ENCODE measurements around the gene EP400.

Gene EP400

DNA sequence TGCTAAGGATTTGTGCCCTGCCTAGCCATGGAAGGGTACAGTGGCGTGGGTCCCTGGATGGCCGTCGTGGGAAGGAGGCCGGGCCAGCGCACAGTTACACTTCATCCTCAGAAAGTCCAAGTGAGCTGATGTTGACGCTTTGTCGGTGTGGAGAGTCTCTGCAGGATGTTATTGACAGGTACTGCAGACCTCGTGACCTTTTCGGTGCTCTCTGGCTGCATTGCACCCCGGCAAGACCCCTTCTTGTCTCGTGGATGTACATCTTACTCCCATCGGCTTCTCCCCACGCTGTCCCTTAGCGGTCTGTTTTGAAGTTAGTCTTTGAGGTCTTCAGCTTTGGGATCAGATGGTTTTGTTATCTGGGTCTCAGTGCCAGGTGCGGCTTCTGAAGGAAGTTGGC lies 78.4 kb downstream of the EP400 start:
- H3K4me3 ChIP-seq (ENCODE audit: low read depth, low read length), result no peak overlapping the region
- TF ChIP-seq, protein P1, sequence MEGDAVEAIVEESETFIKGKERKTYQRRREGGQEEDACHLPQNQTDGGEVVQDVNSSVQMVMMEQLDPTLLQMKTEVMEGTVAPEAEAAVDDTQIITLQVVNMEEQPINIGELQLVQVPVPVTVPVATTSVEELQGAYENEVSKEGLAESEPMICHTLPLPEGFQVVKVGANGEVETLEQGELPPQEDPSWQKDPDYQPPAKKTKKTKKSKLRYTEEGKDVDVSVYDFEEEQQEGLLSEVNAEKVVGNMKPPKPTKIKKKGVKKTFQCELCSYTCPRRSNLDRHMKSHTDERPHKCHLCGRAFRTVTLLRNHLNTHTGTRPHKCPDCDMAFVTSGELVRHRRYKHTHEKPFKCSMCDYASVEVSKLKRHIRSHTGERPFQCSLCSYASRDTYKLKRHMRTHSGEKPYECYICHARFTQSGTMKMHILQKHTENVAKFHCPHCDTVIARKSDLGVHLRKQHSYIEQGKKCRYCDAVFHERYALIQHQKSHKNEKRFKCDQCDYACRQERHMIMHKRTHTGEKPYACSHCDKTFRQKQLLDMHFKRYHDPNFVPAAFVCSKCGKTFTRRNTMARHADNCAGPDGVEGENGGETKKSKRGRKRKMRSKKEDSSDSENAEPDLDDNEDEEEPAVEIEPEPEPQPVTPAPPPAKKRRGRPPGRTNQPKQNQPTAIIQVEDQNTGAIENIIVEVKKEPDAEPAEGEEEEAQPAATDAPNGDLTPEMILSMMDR (IDR thresholded peaks at IDR 0.05; ENCODE audit: low read depth, low read length), result no peak

DNA sequence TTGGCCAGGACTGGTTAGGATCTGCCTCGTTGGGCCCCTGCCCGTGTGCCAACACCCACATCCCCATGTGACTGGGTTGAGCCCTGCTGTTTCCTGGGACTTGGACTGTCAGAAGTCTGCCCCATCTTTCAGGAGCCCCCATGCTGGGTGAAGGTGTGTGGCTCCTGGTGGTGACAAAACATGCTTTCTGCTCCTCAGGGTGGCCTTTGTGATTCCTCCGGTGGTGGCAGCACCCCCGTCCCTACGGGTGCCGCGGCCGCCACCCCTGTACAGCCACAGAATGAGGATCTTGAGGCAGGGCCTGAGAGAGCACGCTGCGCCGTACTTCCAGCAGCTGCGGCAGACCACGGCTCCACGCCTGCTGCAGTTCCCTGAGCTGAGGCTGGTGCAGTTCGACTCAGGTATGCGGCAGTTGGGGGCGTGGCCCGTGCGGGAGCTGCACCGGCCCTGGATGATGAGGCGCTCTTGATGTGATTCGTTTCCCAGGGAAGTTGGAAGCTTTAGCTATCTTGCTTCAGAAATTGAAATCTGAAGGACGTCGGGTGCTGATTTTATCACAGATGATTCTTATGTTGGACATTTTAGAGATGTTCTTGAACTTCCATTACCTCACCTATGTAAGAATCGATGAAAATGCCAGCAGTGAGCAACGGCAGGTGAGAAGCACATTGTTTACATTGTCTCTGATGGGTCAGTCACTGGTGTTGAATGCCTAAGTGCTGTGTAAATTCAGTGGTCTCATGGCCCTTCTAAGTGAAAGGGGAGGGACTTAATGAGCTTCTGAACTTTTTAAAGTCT lies 80.0 kb downstream of the EP400 start:
- TF ChIP-seq, protein P1 (IDR thresholded peaks at IDR 0.05; ENCODE audit: low read depth, low read length), result no peak
- no peak overlapping the region for H3K4me3 ChIP-seq (ENCODE audit: low read depth, low read length)

DNA sequence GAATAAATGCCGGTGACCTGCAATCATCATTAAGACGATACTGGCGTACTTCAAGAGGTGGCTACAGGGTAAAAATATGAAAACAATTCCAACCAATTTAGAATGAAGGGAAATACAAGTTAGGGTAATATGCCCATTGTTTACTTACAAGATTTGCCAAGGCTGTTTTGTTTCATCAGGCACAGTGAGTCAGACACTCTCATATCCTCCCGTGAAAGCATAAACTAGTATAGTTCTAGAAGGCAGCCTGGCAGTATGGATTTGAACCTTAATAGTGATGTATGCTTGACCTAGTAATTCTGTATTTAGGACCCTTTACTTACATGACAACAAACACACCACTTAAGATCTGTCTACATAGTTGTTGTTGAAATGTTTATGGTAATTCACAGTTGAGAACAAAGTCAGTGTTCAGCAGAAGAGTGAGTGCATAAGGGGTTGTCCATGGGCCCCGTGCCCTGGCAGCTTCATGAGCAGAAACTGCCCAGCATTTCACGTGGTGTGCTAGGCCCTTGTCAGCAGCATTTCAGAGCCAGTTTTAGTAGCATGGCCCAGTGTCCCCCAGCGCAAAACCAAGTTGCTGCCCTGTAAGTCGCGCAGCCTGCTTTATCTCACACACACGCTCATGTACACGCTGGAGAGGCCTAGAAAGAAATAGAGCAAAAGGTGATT lies 80.8 kb downstream of the EP400 start:
- no peak overlapping the region for H3K4me3 ChIP-seq (ENCODE audit: low read depth, low read length)
- TF ChIP-seq, protein P1 (IDR thresholded peaks at IDR 0.05; ENCODE audit: low read depth, low read length), result no peak

DNA sequence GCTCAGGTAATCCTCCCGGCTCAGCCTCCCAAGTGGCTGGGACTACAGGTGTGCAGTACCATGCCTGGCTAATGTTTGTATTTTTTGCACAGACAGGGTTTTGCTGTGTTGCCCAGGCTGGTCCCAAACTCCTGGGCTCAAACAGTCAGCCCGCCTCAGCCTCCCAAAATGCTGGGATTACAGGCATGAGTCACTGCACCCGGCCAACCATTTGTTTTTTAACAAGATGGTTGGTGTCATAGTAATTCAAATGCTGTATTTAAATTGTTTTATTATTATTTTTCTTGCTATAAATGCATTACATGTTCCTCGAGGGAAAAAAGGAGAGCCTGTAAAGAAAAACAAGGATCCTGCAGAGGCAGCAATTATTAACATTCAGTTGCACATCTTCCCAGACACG lies 83.9 kb downstream of the EP400 start:
- TF ChIP-seq, protein P1 (IDR thresholded peaks at IDR 0.05; ENCODE audit: low read depth, low read length), result no peak
- H3K4me3 ChIP-seq (ENCODE audit: low read depth, low read length), result no peak overlapping the region

DNA sequence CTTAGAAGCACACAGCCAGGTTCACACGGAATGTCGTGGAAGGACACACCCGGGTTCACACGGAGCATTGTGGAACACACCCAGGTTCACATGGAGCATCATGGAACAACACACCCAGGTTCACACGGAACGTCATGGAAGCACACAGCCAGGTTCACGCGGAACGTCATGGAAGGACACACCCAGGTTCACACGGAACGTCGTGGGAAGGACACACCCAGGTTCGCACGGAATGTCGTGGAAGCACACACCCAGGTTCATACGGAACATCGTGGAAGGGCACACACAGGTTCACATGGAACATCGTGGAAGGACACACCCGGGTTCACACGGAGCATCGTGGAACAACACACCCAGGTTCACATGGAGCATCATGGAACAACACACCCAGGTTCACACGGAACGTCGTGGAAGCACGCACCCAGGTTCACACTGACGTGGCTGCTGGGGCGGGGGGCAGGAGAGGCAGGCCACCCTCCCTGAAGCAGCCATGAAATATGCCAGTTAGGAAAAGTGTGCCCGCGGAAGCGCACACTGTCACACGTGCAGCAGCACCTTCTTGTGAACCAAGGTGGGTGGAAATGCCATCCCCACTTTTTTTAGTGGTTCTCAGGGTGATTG lies 86.4 kb downstream of the EP400 start:
- H3K4me3 ChIP-seq (ENCODE audit: low read depth, low read length), result no peak overlapping the region
- TF ChIP-seq, protein P1 (IDR thresholded peaks at IDR 0.05; ENCODE audit: low read depth, low read length), result no peak

DNA sequence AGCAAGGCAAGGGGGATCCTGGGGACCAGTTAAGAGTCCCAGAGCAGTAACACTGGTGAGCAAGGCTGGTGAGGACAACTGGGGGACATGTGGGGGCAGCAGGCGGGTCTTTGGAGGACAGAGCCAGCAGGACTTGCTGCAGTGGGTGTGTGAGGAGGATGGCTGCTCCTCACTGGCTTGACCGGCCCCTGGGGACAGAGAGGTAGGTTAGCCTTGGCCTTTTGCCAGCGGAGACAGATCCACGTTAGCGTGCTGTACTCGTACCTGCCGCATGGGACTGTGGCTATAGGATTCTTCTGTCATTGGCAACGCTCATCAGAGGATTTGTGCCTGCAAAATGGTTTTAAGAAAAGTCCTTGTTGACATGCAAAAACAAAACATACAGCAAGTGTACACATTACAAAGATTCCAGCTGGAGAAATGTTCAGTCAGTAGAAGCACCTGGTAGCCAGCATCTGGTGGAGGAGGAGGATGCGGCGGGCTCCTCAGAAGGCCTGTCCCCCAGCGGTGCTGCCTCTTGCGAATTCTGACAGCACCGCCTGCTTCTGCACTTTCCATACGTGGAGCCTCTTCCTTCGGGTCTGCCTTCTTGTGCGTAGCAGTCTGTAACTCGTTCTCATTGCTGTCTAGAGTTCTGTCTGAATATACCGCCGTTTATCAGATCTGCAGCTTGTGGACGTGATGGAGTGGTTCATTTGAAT lies 91.3 kb downstream of the EP400 start:
- no peak overlapping the region for H3K4me3 ChIP-seq (ENCODE audit: low read depth, low read length)
- TF ChIP-seq, protein P1 (IDR thresholded peaks at IDR 0.05; ENCODE audit: low read depth, low read length), result no peak

Data from WI38 (cell line).